Type B pancreatic cell (in vitro differentiated cells): ENCODE measurements around the gene AGFG2. TPM values are rescaled to one million over a fixed set of nuclear protein-coding genes. Genes with fewer than 3 reads are reported as not detected.

Source experiments
- DNase-seq: peaks from one replicate; pipeline ENCODE4 v3.0.0; 2021; ENCODE audit warnings: mixed read lengths; ENCODE audit not compliant: unreplicated experiment; ENCODE audit errors: extremely low spot score
- H3K27ac Mint-ChIP-seq: 2 replicates; pipeline ENCODE4 v1.8.0; 2021; ENCODE audit warnings: mild to moderate bottlenecking, mixed read lengths
- H3K27me3 Mint-ChIP-seq: 2 replicates; pipeline ENCODE4 v1.8.0; 2021; ENCODE audit warnings: mixed read lengths
- H3K36me3 Mint-ChIP-seq: 2 replicates; pipeline ENCODE4 v1.8.0; 2021; ENCODE audit warnings: mixed read lengths
- H3K4me1 Mint-ChIP-seq: one replicate; pipeline ENCODE4 v1.8.0; 2021; ENCODE audit warnings: mixed read lengths; ENCODE audit not compliant: unreplicated experiment
- H3K4me3 Mint-ChIP-seq: 2 replicates; pipeline ENCODE4 v1.8.0; 2021; ENCODE audit warnings: mild to moderate bottlenecking, mixed read lengths
- H3K9me3 Mint-ChIP-seq: 2 replicates; pipeline ENCODE4 v1.8.0; 2021; ENCODE audit warnings: mixed read lengths
- total RNA-seq: library from RNA; stranded (reverse); gene quantifications from 2 replicates; pipeline ENCODE4 v1.2.1, GENCODE V29; 2021; ENCODE audit warnings: low replicate concordance
- TF ChIP-seq, protein P1 (sequence below): fragments of 200-600 bp; sonication (generic); conservative IDR thresholded peaks from 2 replicates; pipeline ENCODE4 v1.5.0; 2021; ENCODE audit warnings: antibody characterized with exemption, mild to moderate bottlenecking

The AGFG2 gene
- total RNA-seq, 1 donor from 2014 or later = 16.3 TPM

DNA sequence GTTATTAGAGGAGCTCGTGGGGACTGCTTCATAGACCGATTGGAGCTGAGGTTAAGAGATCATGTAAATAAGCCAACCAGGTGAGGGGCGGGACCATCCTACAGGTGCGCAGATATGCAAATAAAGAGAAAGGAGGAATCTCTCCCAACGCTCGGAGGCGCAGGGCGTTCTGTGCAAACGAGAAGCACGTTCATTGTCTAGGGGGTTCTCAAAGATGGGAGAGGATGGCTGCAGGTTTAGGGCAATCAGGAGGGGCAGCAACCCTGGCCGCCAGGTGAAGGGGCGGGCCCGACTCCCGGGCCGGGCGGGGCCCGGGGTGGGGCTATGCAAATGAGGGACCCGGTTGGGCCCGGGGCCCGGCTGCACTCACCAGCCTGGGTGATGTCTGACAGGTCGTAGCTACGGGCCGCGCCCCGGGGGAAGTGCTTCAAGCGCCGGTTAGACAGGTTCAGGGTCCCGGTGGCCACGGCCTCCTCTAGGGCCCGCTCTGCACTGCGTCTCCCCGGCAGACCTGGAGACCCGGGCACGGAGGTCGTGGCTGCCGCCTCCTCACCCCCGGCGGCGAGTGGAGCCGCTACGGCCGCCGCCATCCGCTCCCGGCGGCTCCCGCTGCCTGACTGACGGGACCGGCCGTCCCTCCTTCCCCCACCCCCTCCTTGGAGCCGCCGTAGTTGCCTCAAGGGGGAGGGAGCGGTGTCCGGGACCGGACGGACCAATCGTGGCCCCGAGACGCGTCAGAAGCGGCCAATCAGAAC is 46.7 kb downstream of the AGFG2 start, which contains the start of gene LRCH4:
Gene LRCH4 (minus strand): TSS at position 619 of the 755 bp plus-strand sequence. CDS start 29 bp downstream, at position 590.
- TF ChIP-seq, protein P1, sequence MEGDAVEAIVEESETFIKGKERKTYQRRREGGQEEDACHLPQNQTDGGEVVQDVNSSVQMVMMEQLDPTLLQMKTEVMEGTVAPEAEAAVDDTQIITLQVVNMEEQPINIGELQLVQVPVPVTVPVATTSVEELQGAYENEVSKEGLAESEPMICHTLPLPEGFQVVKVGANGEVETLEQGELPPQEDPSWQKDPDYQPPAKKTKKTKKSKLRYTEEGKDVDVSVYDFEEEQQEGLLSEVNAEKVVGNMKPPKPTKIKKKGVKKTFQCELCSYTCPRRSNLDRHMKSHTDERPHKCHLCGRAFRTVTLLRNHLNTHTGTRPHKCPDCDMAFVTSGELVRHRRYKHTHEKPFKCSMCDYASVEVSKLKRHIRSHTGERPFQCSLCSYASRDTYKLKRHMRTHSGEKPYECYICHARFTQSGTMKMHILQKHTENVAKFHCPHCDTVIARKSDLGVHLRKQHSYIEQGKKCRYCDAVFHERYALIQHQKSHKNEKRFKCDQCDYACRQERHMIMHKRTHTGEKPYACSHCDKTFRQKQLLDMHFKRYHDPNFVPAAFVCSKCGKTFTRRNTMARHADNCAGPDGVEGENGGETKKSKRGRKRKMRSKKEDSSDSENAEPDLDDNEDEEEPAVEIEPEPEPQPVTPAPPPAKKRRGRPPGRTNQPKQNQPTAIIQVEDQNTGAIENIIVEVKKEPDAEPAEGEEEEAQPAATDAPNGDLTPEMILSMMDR = no peak
- Mint-ChIP-seq H3K36me3 (no peaks in the 10 kb centered on the region), H3K4me3 (peak within 1 kb of the TSS; percentile 97), H3K27me3 (peaks cover 8% of the 10 kb centered on the region), H3K27ac (peak within 1 kb of the TSS; percentile 99), H3K9me3 (no peaks in the 10 kb centered on the region), H3K4me1 (peaks cover 30% of the 10 kb centered on the region)
- no peak for DNase-seq

GRCh38 chr7:100586266-100587025 is 47.4 kb downstream of the AGFG2 start, which contains the start of gene FBXO24:
Gene FBXO24, plus strand, starts transcription at chr7:100586328. Its CDS starts 298 bp downstream, at chr7:100586626.
- peaks cover 8% of the 10 kb centered on the region for H3K27me3 Mint-ChIP-seq
- H3K4me1 Mint-ChIP-seq = peaks cover 30% of the 10 kb centered on the region
- no peaks in the 10 kb centered on the region for H3K36me3 Mint-ChIP-seq
- TF ChIP-seq, protein P1 = no peak
- DNase-seq = peak; percentile 100
- H3K27ac Mint-ChIP-seq = peak within 1 kb of the TSS; percentile 99
- no peaks in the 10 kb centered on the region for H3K9me3 Mint-ChIP-seq
- H3K4me3 Mint-ChIP-seq = peak within 1 kb of the TSS; percentile 97

GRCh38 chr7:100588438-100588837 is 49.4 kb downstream of the AGFG2 start:
- Mint-ChIP-seq H3K27ac (peak overlapping the region; percentile 34), H3K4me1 (peaks cover 30% of the 10 kb centered on the region), H3K4me3 (peak overlapping the region; percentile 79), H3K9me3 (no peaks in the 10 kb centered on the region), H3K27me3 (peaks cover 8% of the 10 kb centered on the region), H3K36me3 (no peaks in the 10 kb centered on the region)
- DNase-seq = no peak
- TF ChIP-seq, protein P1 = peak; percentile 53

GRCh38 chr7:100589341-100589947 is 50.4 kb downstream of the AGFG2 start:
- DNase-seq = no peak
- no peak overlapping the region for H3K27ac Mint-ChIP-seq
- no peaks in the 10 kb centered on the region for H3K9me3 Mint-ChIP-seq

More at GRCh38 chr7:100589341-100589947, 50.4 kb downstream of the AGFG2 start:
- Mint-ChIP-seq H3K27me3 (peaks cover 8% of the 10 kb centered on the region), H3K4me1 (peaks cover 24% of the 10 kb centered on the region), H3K4me3 (peak overlapping the region; percentile 44), H3K36me3 (no peaks in the 10 kb centered on the region)
- TF ChIP-seq, protein P1 = no peak
